H1 (cell line): ENCODE data around the gene MYLK. TPM values are rescaled to one million over a fixed set of nuclear protein-coding genes. Genes with fewer than 3 reads are reported as not detected.

Experiments used
- CTCF ChIA-PET: fragments of 300-600 bp; sonication (Branson Sonifier 250); formaldehyde crosslinking; loops from one replicate; lab custom pipeline; 2021; ENCODE audit not compliant: partially characterized antibody; lab: Charles Lee
- POLR2A ChIA-PET: fragments of 300-600 bp; sonication (Branson Sonifier 250); formaldehyde crosslinking; loops from one replicate; lab custom pipeline; 2021; ENCODE audit warnings: inconsistent platforms; ENCODE audit not compliant: partially characterized antibody; lab: Charles Lee
- DNase-seq, 2 experiments: peaks; one replicate each; pipeline versions ENCODE4 v3.0.0 to v3.0.0-alpha.2; 2010 to 2022; ENCODE audit warnings: low spot score in 2 of 2, low read depth in 1 of 2, mixed read lengths in 1 of 2
- FAIRE-seq: peaks from 2 replicates; lab custom pipeline; 2011; peaks lifted over from hg19 to GRCh38; lab: Jason Lieb, UNC
- H2AFZ ChIP-seq: 2 replicates; pipeline ENCODE4 v1.8.1; 2012; ENCODE audit warnings: low read length, inconsistent platforms
- H2AK5ac ChIP-seq: 2 replicates; pipeline ENCODE4 v1.6.1; 2013; ENCODE audit warnings: low read depth, low read length
- H2BK120ac ChIP-seq: replicated peaks from 2 replicates; pipeline ENCODE3; 2013; ENCODE audit warnings: low read depth, low read length, inconsistent platforms
- H2BK12ac ChIP-seq: 2 replicates; pipeline ENCODE4 v1.6.1; 2013; ENCODE audit warnings: low read depth, low read length
- H2BK15ac ChIP-seq: 2 replicates; pipeline ENCODE4 v1.6.1; 2013; ENCODE audit warnings: low read length
- H2BK20ac ChIP-seq: 2 replicates; pipeline ENCODE4 v1.6.1; 2013; ENCODE audit warnings: low read length
- H2BK5ac ChIP-seq: 2 replicates; pipeline ENCODE4 v1.6.1; 2013; ENCODE audit warnings: low read depth, low read length
- H3K14ac ChIP-seq: 2 replicates; pipeline ENCODE4 v1.6.1; 2013; ENCODE audit warnings: inconsistent platforms; ENCODE audit not compliant: insufficient read length
- H3K18ac ChIP-seq: 2 replicates; pipeline ENCODE4 v1.6.1; 2013; ENCODE audit warnings: low read length; ENCODE audit errors: extremely low read depth
- H3K23ac ChIP-seq: 2 replicates; pipeline ENCODE4 v1.6.1; 2013; ENCODE audit warnings: inconsistent platforms; ENCODE audit not compliant: insufficient read length
- H3K23me2 ChIP-seq: 2 replicates; pipeline ENCODE4 v1.6.1; 2013; ENCODE audit warnings: low read depth, low read length
- H3K27ac ChIP-seq: 2 replicates; pipeline ENCODE4 v1.6.1; 2011; ENCODE audit warnings: low read depth, low read length, inconsistent platforms
- H3K27me3 ChIP-seq, 4 experiments: replicated peaks in 1 of 4; 1 replicate in 1 of 4; 2 replicates in 3 of 4; pipeline versions ENCODE4 v1.6.1 to v1.8.1; 2011 to 2013; ENCODE audit warnings: low read length in 3 of 4, mild to moderate bottlenecking in 3 of 4, inconsistent platforms in 2 of 4, mixed read lengths in 2 of 4, moderate library complexity in 1 of 4; ENCODE audit not compliant: control insufficient read depth in 3 of 4, insufficient read depth in 3 of 4; ENCODE audit errors: extremely low read depth in 1 of 4
- H3K36me3 ChIP-seq, 4 experiments: 2 replicates each; pipeline versions ENCODE4 v1.6.1 to v1.8.1; 2011 to 2013; ENCODE audit warnings: mild to moderate bottlenecking in 4 of 4, low read length in 3 of 4, moderate library complexity in 2 of 4, control low read depth in 1 of 4, inconsistent platforms in 1 of 4; ENCODE audit not compliant: insufficient read depth in 4 of 4, control insufficient read depth in 2 of 4
- H3K4ac ChIP-seq: replicated peaks from 2 replicates; pipeline ENCODE3; 2013; ENCODE audit warnings: low read length, low read depth, mixed read lengths, inconsistent platforms; ENCODE audit not compliant: insufficient read length
- H3K4me1 ChIP-seq, 4 experiments: replicated peaks in 1 of 4; 1 replicate in 1 of 4; 2 replicates in 3 of 4; pipeline versions ENCODE4 v1.6.1 to v1.8.1; 2011 to 2013; ENCODE audit warnings: low read length in 3 of 4, inconsistent platforms in 2 of 4, mixed read lengths in 1 of 4; ENCODE audit not compliant: insufficient read depth in 4 of 4, control insufficient read depth in 3 of 4
- H3K4me2 ChIP-seq, 2 experiments: 2 replicates each; pipeline versions ENCODE4 v1.6.1 to v1.8.1; 2011 to 2013; ENCODE audit warnings: low read depth in 2 of 2, low read length in 2 of 2, control low read depth in 1 of 2, inconsistent platforms in 1 of 2, mild to moderate bottlenecking in 1 of 2; ENCODE audit not compliant: insufficient read depth in 1 of 2
- H3K4me3 ChIP-seq, 4 experiments: fragments of 200-600, 300-600 bp in 1 of 4; sonication (generic), shearing (Covaris generic), sonication (Bioruptor Twin) in 1 of 4; 2 replicates each; pipeline versions ENCODE4 v1.5.1 to v1.8.1; 2011 to 2016; ENCODE audit warnings: low read length in 4 of 4, low read depth in 3 of 4, control low read depth in 2 of 4, inconsistent platforms in 2 of 4, mild to moderate bottlenecking in 2 of 4, mixed read lengths in 1 of 4, moderate library complexity in 1 of 4; ENCODE audit not compliant: insufficient read depth in 2 of 4; ENCODE audit errors: extremely low read depth in 1 of 4
- H3K56ac ChIP-seq: replicated peaks from 2 replicates; pipeline ENCODE3; 2013; ENCODE audit warnings: low read depth, mild to moderate bottlenecking, mixed read lengths, low read length, inconsistent platforms; ENCODE audit not compliant: insufficient read length
- H3K79me1 ChIP-seq: 2 replicates; pipeline ENCODE4 v1.6.1; 2013; ENCODE audit warnings: low read depth, low read length, control low read depth
- H3K79me2 ChIP-seq, 2 experiments: 2 replicates each; pipeline versions ENCODE4 v1.6.1 to v1.8.1; 2012 to 2013; ENCODE audit warnings: low read length in 2 of 2, mild to moderate bottlenecking in 2 of 2, inconsistent platforms in 1 of 2; ENCODE audit not compliant: insufficient read depth in 2 of 2, control insufficient read depth in 1 of 2
- H3K9ac ChIP-seq, 4 experiments: replicated peaks in 1 of 4; 1 replicate in 1 of 4; 2 replicates in 3 of 4; pipeline versions ENCODE4 v1.6.1 to v1.8.1; 2011 to 2013; ENCODE audit warnings: low read depth in 3 of 4, low read length in 3 of 4, control low read depth in 2 of 4, mild to moderate bottlenecking in 2 of 4, moderate library complexity in 2 of 4, inconsistent platforms in 1 of 4; ENCODE audit errors: extremely low read depth in 1 of 4
- H3K9me3 ChIP-seq, 2 experiments: 2 replicates each; pipeline versions ENCODE4 v1.6.1 to v1.8.1; 2012 to 2013; ENCODE audit warnings: mild to moderate bottlenecking in 2 of 2, moderate library complexity in 2 of 2, control low read depth in 1 of 2, inconsistent platforms in 1 of 2, low read depth in 1 of 2, low read length in 1 of 2, mixed read lengths in 1 of 2; ENCODE audit not compliant: insufficient read depth in 2 of 2
- H4K20me1 ChIP-seq, 2 experiments: replicated peaks in 1 of 2; 2 replicates each; pipeline versions ENCODE3 to v1.8.1; 2011 to 2013; ENCODE audit warnings: inconsistent platforms in 2 of 2, low read length in 2 of 2, mild to moderate bottlenecking in 1 of 2; ENCODE audit not compliant: insufficient read depth in 2 of 2, control insufficient read depth in 1 of 2
- H4K5ac ChIP-seq: 2 replicates; pipeline ENCODE4 v1.6.1; 2013; ENCODE audit warnings: low read length, low read depth, mixed read lengths, inconsistent platforms; ENCODE audit not compliant: insufficient read length
- H4K8ac ChIP-seq: 2 replicates; pipeline ENCODE4 v1.8.0; 2013; ENCODE audit warnings: mild to moderate bottlenecking, moderate library complexity, low read length, inconsistent platforms; ENCODE audit not compliant: insufficient read depth; ENCODE audit errors: extremely low read depth
- H4K91ac ChIP-seq: replicated peaks from 2 replicates; pipeline ENCODE3; 2013; ENCODE audit warnings: low read length, mixed read lengths, inconsistent platforms; ENCODE audit not compliant: insufficient read length
- ATF2 ChIP-seq: IDR thresholded peaks from 2 replicates; pipeline ENCODE4 v1.6.1; 2012; ENCODE audit warnings: low read length, inconsistent platforms
- ATF3 ChIP-seq: IDR thresholded peaks from 2 replicates; pipeline ENCODE4 v1.6.1; 2011; ENCODE audit warnings: low read depth, mild to moderate bottlenecking, low read length; ENCODE audit not compliant: insufficient read depth
- BCL11A ChIP-seq, 2 experiments: IDR thresholded peaks; one replicate each; pipeline ENCODE4 v1.6.1; 2011; ENCODE audit warnings: low read depth in 2 of 2, low read length in 2 of 2, mild to moderate bottlenecking in 2 of 2
- BRCA1 ChIP-seq: IDR thresholded peaks from 2 replicates; pipeline ENCODE4 v1.6.1; 2012; ENCODE audit warnings: low read depth, low read length, improper control_type of control experiment
- CHD2 ChIP-seq: IDR thresholded peaks from 2 replicates; pipeline ENCODE4 v1.6.1; 2012; ENCODE audit warnings: low read length, improper control_type of control experiment
- E2F6 ChIP-seq: IDR thresholded peaks from 2 replicates; pipeline ENCODE4 v1.6.1; 2012; ENCODE audit warnings: inconsistent platforms
- JUND ChIP-seq: IDR thresholded peaks from 2 replicates; pipeline ENCODE4 v1.6.1; 2011; ENCODE audit warnings: mild to moderate bottlenecking, improper control_type of control experiment, low read length
- SIRT6 ChIP-seq: IDR thresholded peaks from one replicate; pipeline ENCODE4 v1.7.1; 2012; ENCODE audit warnings: low read length, inconsistent platforms
- SP2 ChIP-seq: IDR thresholded peaks from 2 replicates; pipeline ENCODE4 v1.6.1; 2012; ENCODE audit warnings: mild to moderate bottlenecking, low read length, inconsistent platforms
- SUZ12 ChIP-seq: fragments of 200-600 bp; sonication (generic); IDR thresholded peaks from 2 replicates; pipeline ENCODE4 v1.6.1; 2012; ENCODE audit warnings: mild to moderate bottlenecking, inconsistent platforms, low read length, moderate library complexity, mixed read lengths
- WGBS, 2 experiments: shearing (Covaris generic) in 1 of 2; methylation state at CpG; one replicate each; pipeline versions ENCODE4 v1.1.6 to v1.1.7; 2013 to 2015; ENCODE audit warnings: low lambda C conversion rate in 2 of 2, mixed read lengths in 2 of 2, inconsistent platforms in 1 of 2, low coverage in 1 of 2, missing lambda C conversion rate in 1 of 2; ENCODE audit not compliant: insufficient replicate concordance in 2 of 2, insufficient coverage in 1 of 2, insufficient read length in 1 of 2; ENCODE audit errors: extremely low coverage in 1 of 2, missing lambda C conversion rate in 1 of 2; 5-methylcytosine and 5-hydroxymethylcytosine counted together
- polyA plus RNA-seq, 7 experiments: library from polyadenylated mRNA; depleted of rRNA in 3 of 7; stranded (reverse) in 5 of 7; unstranded in 2 of 7; fragments of >200 nt in 5 of 7; fragments of 200-250 nt in 2 of 7; gene quantifications; 1 replicate in 5 of 7; 2 replicates in 1 of 7; 4 replicates in 1 of 7; pipeline versions ENCODE4 v1.2.1 to v1.2.3, GENCODE V29; 2011 to 2013; ENCODE audit warnings: missing spikeins in 2 of 7, mixed read lengths in 2 of 7
- total RNA-seq: library from RNA; stranded (reverse); fragmentation: NEBNext Ultra II Directional; extraction: Animal tissue kit (Norgen Biotek cat#: 25700); gene quantifications from 2 replicates; pipeline ENCODE4 v1.2.1, GENCODE V29; 2021

The MYLK gene
- total and polyA plus RNA-seq, 2 of the 8 experiments (the other 6 are each of a cell fraction or from before 2014, with no cell fraction given), result 11.6 to 21.3 TPM

DNA sequence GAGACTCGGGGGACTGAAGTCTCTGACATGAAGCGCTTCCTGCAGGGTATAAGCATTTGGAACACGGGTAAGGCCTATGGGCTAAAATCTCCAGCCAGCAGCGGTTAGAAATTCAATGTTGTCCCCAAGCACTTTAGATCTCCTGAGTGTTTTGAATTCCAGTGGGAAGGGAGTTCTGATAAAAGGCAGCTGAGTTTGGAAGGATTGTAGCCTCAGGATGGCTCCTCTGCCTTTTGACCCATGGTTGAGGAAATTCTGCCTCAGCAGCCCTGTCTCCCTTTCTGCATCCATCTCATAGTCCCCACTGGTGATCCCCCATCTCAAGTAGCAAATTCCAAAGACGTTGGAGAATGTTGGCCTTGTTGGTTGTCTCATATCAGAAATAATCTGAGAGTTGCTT, 275.1 kb downstream of the MYLK start:
- Histone ChIP-seq H3K79me2 (no peaks in the 10 kb centered on the region), H3K56ac (no peak overlapping the region), H2BK15ac (no peak overlapping the region), H4K8ac (no peak overlapping the region), H4K20me1 (no peaks in the 10 kb centered on the region), H2AK5ac (no peak overlapping the region), H3K18ac (no peak overlapping the region), H3K14ac (no peak overlapping the region), H3K4ac (no peak overlapping the region), H3K79me1 (no peaks in the 10 kb centered on the region), H3K4me3 (no peak overlapping the region), H3K23ac (no peak overlapping the region), H3K4me2 (no peak overlapping the region), H3K9ac (no peak overlapping the region), H2BK5ac (no peak overlapping the region), H2BK12ac (no peak overlapping the region), H4K91ac (no peak overlapping the region), H2BK120ac (no peak overlapping the region), H3K27ac (no peak overlapping the region), H3K27me3 (no peaks in the 10 kb centered on the region), H4K5ac (no peak overlapping the region), H3K9me3 (no peaks in the 10 kb centered on the region), H3K23me2 (no peaks in the 10 kb centered on the region), H3K36me3 (peaks cover 0 to 7% (median 3%) of the 10 kb centered on the region in 4 experiments; a peak in 3 of 8 replicates), H3K4me1 (peaks cover 0 to 4% (median 3%) of the 10 kb centered on the region in 4 experiments; a peak in 3 of 7 replicates), H2BK20ac (no peak overlapping the region), H2AFZ (no peak overlapping the region)
- POLR2A ChIA-PET, result interaction anchor here (3.0 kb wide), 1 partner anchor 10 kb away, joined by 7 read pairs; no protein-coding TSS in a partner anchor
- no peak for FAIRE-seq
- no peak for TF ChIP-seq ATF3
- TF ChIP-seq BCL11A (IDR thresholded peaks at IDR 0.05; ENCODE audit: low read depth in 2 of 2, low read length in 2 of 2), result no peak
- TF ChIP-seq ATF2, result no peak
- no peak for TF ChIP-seq SUZ12
- no peak for TF ChIP-seq SP2
- TF ChIP-seq SIRT6, result no peak
- no peak for TF ChIP-seq BRCA1
- TF ChIP-seq CHD2, result no peak
- TF ChIP-seq JUND, result no peak
- no peak for TF ChIP-seq E2F6
- WGBS, 2 experiments, result 91% methylated on average over 5 of the region's 5 CpGs; no CpG with 5 or more reads in 1 of the 2 experiments
- DNase-seq, result no peak
- CTCF ChIA-PET, result interaction anchor here (1.7 kb wide), 1 partner anchor 33 kb away, joined by 6 read pairs; no protein-coding TSS in a partner anchor
